Measurements from ENCODE around the gene KAZN.
A peak's percentile ranks its signal among the peaks of the same experiment; 100 is the strongest.

Gene KAZN

GRCh38 chr1:14896381-14897079 is 298.0 kb downstream of the KAZN start:
- DNase-seq: no peak

GRCh38 chr1:14897080-14897449 is 298.6 kb downstream of the KAZN start:
- DNase-seq: no peak

GRCh38 chr1:14897547-14897946 is 299.1 kb downstream of the KAZN start:
- DNase-seq: no peak

GRCh38 chr1:14897997-14898645 is 299.6 kb downstream of the KAZN start:
- no peak for DNase-seq

- DNase-seq: no peak
Observed at GRCh38 chr1:14899686-14900085, 301.2 kb downstream of the KAZN start.

- DNase-seq: no peak
Observed at GRCh38 chr1:14901371-14901954, 303.0 kb downstream of the KAZN start.

- no peak for DNase-seq
Observed at GRCh38 chr1:14903922-14904321, 305.4 kb downstream of the KAZN start.

- no peak for DNase-seq
Observed at GRCh38 chr1:14906665-14907064, 308.2 kb downstream of the KAZN start.

- DNase-seq: no peak
Observed at GRCh38 chr1:14907416-14907815, 308.9 kb downstream of the KAZN start.

- no peak for DNase-seq
Observed at GRCh38 chr1:14909273-14909672, 310.8 kb downstream of the KAZN start.

- DNase-seq: no peak
Observed at GRCh38 chr1:14909920-14910460, 311.5 kb downstream of the KAZN start.

- DNase-seq: no peak
Observed at GRCh38 chr1:14910984-14911721, 312.7 kb downstream of the KAZN start.

GRCh38 chr1:14912839-14913481 is 314.5 kb downstream of the KAZN start:
- DNase-seq: no peak

- DNase-seq: no peak
Observed at GRCh38 chr1:14913482-14914177, 315.1 kb downstream of the KAZN start.

GRCh38 chr1:14914351-14914988 is 316.0 kb downstream of the KAZN start:
- no peak for DNase-seq

- peak; percentile 16 for DNase-seq
Observed at GRCh38 chr1:14915356-14916054, 317.0 kb downstream of the KAZN start.

- no peak for DNase-seq
Observed at GRCh38 chr1:14919289-14919688, 320.8 kb downstream of the KAZN start.

- no peak for DNase-seq
Observed at GRCh38 chr1:14919751-14920150, 321.3 kb downstream of the KAZN start.

- DNase-seq: no peak
Observed at GRCh38 chr1:14921057-14921456, 322.6 kb downstream of the KAZN start.

GRCh38 chr1:14922942-14923726 is 324.6 kb downstream of the KAZN start:
- DNase-seq: no peak

All from CD4-positive, alpha-beta T cell treated with Interleukin-12 subunit alpha and Interleukin-12 subunit beta, for 1 hour (primary cell).